HEK293 (cell line): ENCODE results near the gene DCAF15.

Experiments
- CTCF ChIA-PET: fragments of 350-600 bp; formaldehyde crosslinking; extraction: SDS; loops from one replicate; lab custom pipeline; 2021; ENCODE audit warnings: antibody characterized with exemption; lab: Yijun Ruan, JAX
- POLR2A ChIA-PET: fragments of 300-600 bp; formaldehyde crosslinking; extraction: SDS; loops from one replicate; lab custom pipeline; 2020; ENCODE audit warnings: antibody characterized with exemption, inconsistent platforms; lab: Yijun Ruan, JAX
- H3K27ac ChIP-seq: fragments of 200-500 bp; sonication (Bioruptor generic); 2 replicates; pipeline ENCODE4 v1.5.1; 2014; ENCODE audit warnings: low read depth, low read length, control low read depth, inconsistent platforms; ENCODE audit errors: extremely low read depth
- H3K36me3 ChIP-seq, 2 experiments: fragments of 200-500 bp in 1 of 2; sonication (Bioruptor generic) in 1 of 2; 1 replicate in 1 of 2; 2 replicates in 1 of 2; pipeline ENCODE4 v1.5.1; 2014 to 2017; ENCODE audit warnings: inconsistent platforms in 2 of 2, low read length in 2 of 2; ENCODE audit not compliant: control insufficient read depth in 2 of 2, insufficient read depth in 1 of 2
- H3K4me1 ChIP-seq: fragments of 200-500 bp; sonication (Bioruptor generic); 2 replicates; pipeline ENCODE4 v1.5.1; 2014; ENCODE audit warnings: mild to moderate bottlenecking, low read length, inconsistent platforms; ENCODE audit not compliant: control insufficient read depth, insufficient read depth
- H3K4me3 ChIP-seq: 2 replicates; pipeline ENCODE4 v1.5.1; 2011; ENCODE audit warnings: low read depth, mild to moderate bottlenecking, control low read depth, low read length, moderate library complexity
- H3K9me3 ChIP-seq: fragments of 200-500 bp; sonication (Bioruptor generic); 2 replicates; pipeline ENCODE4 v1.5.1; 2014; ENCODE audit warnings: low read depth, low read length, inconsistent platforms; ENCODE audit not compliant: control insufficient read depth, insufficient read depth
- GLIS1 ChIP-seq: fragments of 450-650 bp; formaldehyde crosslinking; IDR thresholded peaks from 2 replicates; pipeline ENCODE4 v1.5.1; 2016; ENCODE audit warnings: missing biosample characterization, missing genetic modification characterization
- HOXC10 ChIP-seq: sonication (generic); formaldehyde crosslinking; IDR thresholded peaks from 2 replicates; pipeline ENCODE4 v1.8.1; 2023; ENCODE audit warnings: mild to moderate bottlenecking, missing genetic modification reagents
- KLF10 ChIP-seq: fragments of 450-650 bp; IDR thresholded peaks from 2 replicates; pipeline ENCODE4 v1.5.1; 2018; ENCODE audit warnings: missing biosample characterization, mild to moderate bottlenecking, missing genetic modification characterization
- PRDM1 ChIP-seq: fragments of 450-650 bp; formaldehyde crosslinking; IDR thresholded peaks from 2 replicates; pipeline ENCODE4; 2016; ENCODE audit warnings: missing biosample characterization, missing genetic modification characterization
- REPIN1 ChIP-seq: fragments of 450-650 bp; formaldehyde crosslinking; IDR thresholded peaks from 2 replicates; pipeline ENCODE4 v1.5.1; 2017; ENCODE audit warnings: missing biosample characterization, missing genetic modification characterization, low read depth
- SALL2 ChIP-seq: fragments of 450-650 bp; formaldehyde crosslinking; IDR thresholded peaks from 2 replicates; pipeline ENCODE4 v1.5.0; 2017; ENCODE audit warnings: missing biosample characterization, mild to moderate bottlenecking, missing genetic modification characterization, borderline replicate concordance
- SP3 ChIP-seq: fragments of 450-650 bp; formaldehyde crosslinking; IDR thresholded peaks from 2 replicates; pipeline ENCODE4 v1.5.1; 2016; ENCODE audit warnings: missing biosample characterization, missing genetic modification characterization
- ZBTB11 ChIP-seq: fragments of 450-650 bp; formaldehyde crosslinking; conservative IDR thresholded peaks from 2 replicates; pipeline ENCODE4 v1.5.1; 2016; ENCODE audit warnings: low read depth, missing biosample characterization, missing genetic modification characterization
- ZBTB17 ChIP-seq: fragments of 450-650 bp; formaldehyde crosslinking; IDR thresholded peaks from 2 replicates; pipeline ENCODE4 v1.5.1; 2016; ENCODE audit warnings: missing biosample characterization, missing genetic modification characterization
- ZNF146 ChIP-seq: fragments of 450-650 bp; formaldehyde crosslinking; IDR thresholded peaks from 2 replicates; pipeline ENCODE4 v1.5.1; 2016; ENCODE audit warnings: missing biosample characterization, missing genetic modification characterization
- ZNF211 ChIP-seq: fragments of 450-650 bp; formaldehyde crosslinking; IDR thresholded peaks from 2 replicates; pipeline ENCODE4 v1.5.1; 2016; ENCODE audit warnings: low read depth, missing biosample characterization, missing genetic modification characterization
- ZNF292 ChIP-seq: fragments of 450-650 bp; formaldehyde crosslinking; IDR thresholded peaks from 2 replicates; pipeline ENCODE4 v1.5.1; 2016; ENCODE audit warnings: low read depth, missing biosample characterization, missing genetic modification characterization, borderline replicate concordance
- ZNF362 ChIP-seq: fragments of 450-650 bp; formaldehyde crosslinking; IDR thresholded peaks from 2 replicates; pipeline ENCODE4 v1.5.1; 2016; ENCODE audit warnings: missing biosample characterization, missing genetic modification characterization
- ZNF549 ChIP-seq: fragments of 450-650 bp; IDR thresholded peaks from 2 replicates; pipeline ENCODE4 v1.5.1; 2018; ENCODE audit warnings: missing biosample characterization, missing genetic modification characterization, mild to moderate bottlenecking, inconsistent platforms, moderate library complexity
- ZNF654 ChIP-seq: fragments of 450-650 bp; formaldehyde crosslinking; IDR thresholded peaks from 2 replicates; pipeline ENCODE4 v1.5.1; 2016; ENCODE audit warnings: low read depth, missing biosample characterization, missing genetic modification characterization
- ZNF670 ChIP-seq: fragments of 450-650 bp; formaldehyde crosslinking; IDR thresholded peaks from 2 replicates; pipeline ENCODE4 v1.5.1; 2016; ENCODE audit warnings: missing biosample characterization, missing genetic modification characterization, low read depth
- ZNF701 ChIP-seq: fragments of 450-650 bp; formaldehyde crosslinking; IDR thresholded peaks from 2 replicates; pipeline ENCODE4 v1.5.1; 2016; ENCODE audit warnings: missing biosample characterization, missing genetic modification characterization
- ZNF791 ChIP-seq: fragments of 450-650 bp; formaldehyde crosslinking; IDR thresholded peaks from 2 replicates; pipeline ENCODE4 v1.5.1; 2016; ENCODE audit warnings: missing biosample characterization, missing genetic modification characterization
- TF ChIP-seq, protein P1 (sequence below): fragments of 450-650 bp; formaldehyde crosslinking; IDR thresholded peaks from 2 replicates; pipeline ENCODE4 v1.5.1; 2016; ENCODE audit warnings: missing biosample characterization, missing genetic modification characterization
- TF ChIP-seq, protein P2 (sequence below): fragments of 450-650 bp; formaldehyde crosslinking; IDR thresholded peaks from 2 replicates; pipeline ENCODE4 v1.5.1; 2016; ENCODE audit warnings: missing biosample characterization, missing genetic modification characterization, borderline replicate concordance
- TF ChIP-seq, protein P3 (sequence below): fragments of 450-650 bp; formaldehyde crosslinking; IDR thresholded peaks from 2 replicates; pipeline ENCODE4 v1.5.1; 2017; ENCODE audit warnings: missing biosample characterization, missing genetic modification characterization
- TF ChIP-seq, protein P4 (sequence below): fragments of 450-650 bp; formaldehyde crosslinking; IDR thresholded peaks from 2 replicates; pipeline ENCODE4 v1.5.1; 2016; ENCODE audit warnings: missing biosample characterization, missing genetic modification characterization

DCAF15 gene

GRCh38 chr19:13996928-13997630 is 44.8 kb downstream of the DCAF15 start:
- POLR2A ChIA-PET = no interaction called here
- Histone ChIP-seq H3K36me3 (peaks cover 6 to 30% of the 10 kb centered on the region in 2 experiments; a peak in 2 of 3 replicates), H3K27ac (no peak overlapping the region), H3K9me3 (no peaks in the 10 kb centered on the region), H3K4me1 (no peaks in the 10 kb centered on the region)
- TF ChIP-seq PRDM1 (tag by site-specific recombination) = no peak
- no peak for TF ChIP-seq ZNF292 (tag by site-specific recombination)
- TF ChIP-seq ZNF211 (tag by site-specific recombination) = no peak
- no peak for TF ChIP-seq ZNF791 (tag by site-specific recombination)
- TF ChIP-seq ZNF654 (tag by site-specific recombination) = no peak
- TF ChIP-seq, protein P1, sequence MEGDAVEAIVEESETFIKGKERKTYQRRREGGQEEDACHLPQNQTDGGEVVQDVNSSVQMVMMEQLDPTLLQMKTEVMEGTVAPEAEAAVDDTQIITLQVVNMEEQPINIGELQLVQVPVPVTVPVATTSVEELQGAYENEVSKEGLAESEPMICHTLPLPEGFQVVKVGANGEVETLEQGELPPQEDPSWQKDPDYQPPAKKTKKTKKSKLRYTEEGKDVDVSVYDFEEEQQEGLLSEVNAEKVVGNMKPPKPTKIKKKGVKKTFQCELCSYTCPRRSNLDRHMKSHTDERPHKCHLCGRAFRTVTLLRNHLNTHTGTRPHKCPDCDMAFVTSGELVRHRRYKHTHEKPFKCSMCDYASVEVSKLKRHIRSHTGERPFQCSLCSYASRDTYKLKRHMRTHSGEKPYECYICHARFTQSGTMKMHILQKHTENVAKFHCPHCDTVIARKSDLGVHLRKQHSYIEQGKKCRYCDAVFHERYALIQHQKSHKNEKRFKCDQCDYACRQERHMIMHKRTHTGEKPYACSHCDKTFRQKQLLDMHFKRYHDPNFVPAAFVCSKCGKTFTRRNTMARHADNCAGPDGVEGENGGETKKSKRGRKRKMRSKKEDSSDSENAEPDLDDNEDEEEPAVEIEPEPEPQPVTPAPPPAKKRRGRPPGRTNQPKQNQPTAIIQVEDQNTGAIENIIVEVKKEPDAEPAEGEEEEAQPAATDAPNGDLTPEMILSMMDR (tag by site-specific recombination) = no peak
- TF ChIP-seq KLF10 (tag by site-specific recombination) = no peak
- TF ChIP-seq, protein P2, sequence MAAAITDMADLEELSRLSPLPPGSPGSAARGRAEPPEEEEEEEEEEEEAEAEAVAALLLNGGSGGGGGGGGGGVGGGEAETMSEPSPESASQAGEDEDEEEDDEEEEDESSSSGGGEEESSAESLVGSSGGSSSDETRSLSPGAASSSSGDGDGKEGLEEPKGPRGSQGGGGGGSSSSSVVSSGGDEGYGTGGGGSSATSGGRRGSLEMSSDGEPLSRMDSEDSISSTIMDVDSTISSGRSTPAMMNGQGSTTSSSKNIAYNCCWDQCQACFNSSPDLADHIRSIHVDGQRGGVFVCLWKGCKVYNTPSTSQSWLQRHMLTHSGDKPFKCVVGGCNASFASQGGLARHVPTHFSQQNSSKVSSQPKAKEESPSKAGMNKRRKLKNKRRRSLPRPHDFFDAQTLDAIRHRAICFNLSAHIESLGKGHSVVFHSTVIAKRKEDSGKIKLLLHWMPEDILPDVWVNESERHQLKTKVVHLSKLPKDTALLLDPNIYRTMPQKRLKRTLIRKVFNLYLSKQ = no peak
- TF ChIP-seq HOXC10 (CRISPR knock-in tag) = no peak
- no peak for TF ChIP-seq ZBTB11 (tag by site-specific recombination)
- no peak for TF ChIP-seq ZNF670 (tag by site-specific recombination)
- no peak for TF ChIP-seq ZNF549
- TF ChIP-seq, protein P3, sequence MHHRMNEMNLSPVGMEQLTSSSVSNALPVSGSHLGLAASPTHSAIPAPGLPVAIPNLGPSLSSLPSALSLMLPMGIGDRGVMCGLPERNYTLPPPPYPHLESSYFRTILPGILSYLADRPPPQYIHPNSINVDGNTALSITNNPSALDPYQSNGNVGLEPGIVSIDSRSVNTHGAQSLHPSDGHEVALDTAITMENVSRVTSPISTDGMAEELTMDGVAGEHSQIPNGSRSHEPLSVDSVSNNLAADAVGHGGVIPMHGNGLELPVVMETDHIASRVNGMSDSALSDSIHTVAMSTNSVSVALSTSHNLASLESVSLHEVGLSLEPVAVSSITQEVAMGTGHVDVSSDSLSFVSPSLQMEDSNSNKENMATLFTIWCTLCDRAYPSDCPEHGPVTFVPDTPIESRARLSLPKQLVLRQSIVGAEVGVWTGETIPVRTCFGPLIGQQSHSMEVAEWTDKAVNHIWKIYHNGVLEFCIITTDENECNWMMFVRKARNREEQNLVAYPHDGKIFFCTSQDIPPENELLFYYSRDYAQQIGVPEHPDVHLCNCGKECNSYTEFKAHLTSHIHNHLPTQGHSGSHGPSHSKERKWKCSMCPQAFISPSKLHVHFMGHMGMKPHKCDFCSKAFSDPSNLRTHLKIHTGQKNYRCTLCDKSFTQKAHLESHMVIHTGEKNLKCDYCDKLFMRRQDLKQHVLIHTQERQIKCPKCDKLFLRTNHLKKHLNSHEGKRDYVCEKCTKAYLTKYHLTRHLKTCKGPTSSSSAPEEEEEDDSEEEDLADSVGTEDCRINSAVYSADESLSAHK (tag by site-specific recombination) = no peak
- TF ChIP-seq SALL2 (tag by site-specific recombination) = no peak
- TF ChIP-seq SP3 (tag by site-specific recombination) = no peak
- TF ChIP-seq, all 188 proteins: peak for 0
- H3K4me3 ChIP-seq = no peak overlapping the region
- CTCF ChIA-PET = interaction anchor here (0.8 to 0.9 kb wide), 2 partner anchors 44 to 46 kb away, joined by 3 read pairs; no protein-coding TSS in a partner anchor

DNA sequence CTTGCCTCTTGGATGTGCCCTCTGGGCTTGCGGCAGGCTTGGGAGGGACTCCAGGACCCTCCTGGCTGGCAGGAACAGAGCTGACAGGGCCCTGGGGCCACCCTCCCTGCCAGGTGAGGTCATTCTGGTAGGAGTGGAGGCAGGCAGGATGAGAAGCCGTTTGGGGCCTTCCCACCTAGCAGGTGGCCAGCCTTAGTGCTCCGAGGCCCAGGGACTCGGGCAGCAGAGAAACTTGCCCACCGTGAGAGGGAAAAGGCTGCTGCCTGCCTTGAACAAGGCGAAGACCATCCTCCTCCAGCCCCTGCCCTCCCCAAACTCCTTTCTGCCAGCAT is 45.3 kb downstream of the DCAF15 start:
- no peaks in the 10 kb centered on the region for H3K9me3 ChIP-seq
- ChIA-PET CTCF (interaction anchor here (0.8 to 0.9 kb wide), 2 partner anchors 44 to 45 kb away, joined by 3 read pairs; no protein-coding TSS in a partner anchor), POLR2A (no interaction called here)
- H3K27ac ChIP-seq = no peak overlapping the region
- no peaks in the 10 kb centered on the region for H3K4me1 ChIP-seq
- no peak overlapping the region for H3K4me3 ChIP-seq
- TF ChIP-seq GLIS1 (tag by site-specific recombination) (no peak), ZNF362 (no peak), ZNF146 (no peak), ZNF701 (tag by site-specific recombination) (no peak), REPIN1 (tag by site-specific recombination) (no peak), ZBTB17 (tag by site-specific recombination) (no peak)
- TF ChIP-seq, protein P4, sequence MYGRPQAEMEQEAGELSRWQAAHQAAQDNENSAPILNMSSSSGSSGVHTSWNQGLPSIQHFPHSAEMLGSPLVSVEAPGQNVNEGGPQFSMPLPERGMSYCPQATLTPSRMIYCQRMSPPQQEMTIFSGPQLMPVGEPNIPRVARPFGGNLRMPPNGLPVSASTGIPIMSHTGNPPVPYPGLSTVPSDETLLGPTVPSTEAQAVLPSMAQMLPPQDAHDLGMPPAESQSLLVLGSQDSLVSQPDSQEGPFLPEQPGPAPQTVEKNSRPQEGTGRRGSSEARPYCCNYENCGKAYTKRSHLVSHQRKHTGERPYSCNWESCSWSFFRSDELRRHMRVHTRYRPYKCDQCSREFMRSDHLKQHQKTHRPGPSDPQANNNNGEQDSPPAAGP (tag by site-specific recombination) = peak; percentile 37; the same call in 1 of the 2 replicates
- peaks cover 6 to 25% of the 10 kb centered on the region in 2 experiments; a peak in 2 of 3 replicates for H3K36me3 ChIP-seq
